Loucy (cell line): ENCODE data around the gene PACC1.

Experiments used
- CTCF ChIP-seq: fragments of 200-600 bp; sonication (generic); conservative IDR thresholded peaks from 2 replicates; pipeline ENCODE4 v1.5.1; 2014; ENCODE audit warnings: mild to moderate bottlenecking, antibody characterized with exemption, low read length
- EZH2phosphoT487 ChIP-seq: fragments of 200-600 bp; IDR thresholded peaks from 2 replicates; pipeline ENCODE4 v1.6.1; 2018; ENCODE audit warnings: antibody characterized with exemption, mild to moderate bottlenecking, moderate library complexity, borderline replicate concordance

GRCh38 chr1:212315907-212316306 lies 98.8 kb downstream of the PACC1 start:
- TF ChIP-seq CTCF (peak; percentile 62), EZH2phosphoT487 (no peak)
